Thoracic aorta (tissue), 2 donors: ENCODE data around the gene AOC3. TPM values are rescaled to one million over a fixed set of nuclear protein-coding genes. Genes with fewer than 3 reads are reported as not detected.
"Not testable (repeated sequence)": the region's sequence is repeated elsewhere in the genome, so short reads cannot be mapped to it uniquely, and the experiment has no call there.

Source experiments
- ATAC-seq: fragments of 150-250 bp; one replicate; pipeline ENCODE4 v1.8.0; 2017; ENCODE audit warnings: low read depth; ENCODE audit not compliant: insufficient number of reproducible peaks, low FRiP score
- DNase-seq: peaks from one replicate; pipeline ENCODE4 v3.0.0-alpha.2; 2020; ENCODE audit warnings: low spot score
- H3K27ac ChIP-seq, 2 donors: fragments of 200-600 bp; sonication (generic); 1 replicate in 1 of 2; 2 replicates in 1 of 2; pipeline ENCODE4 v1.5.1; 2016; ENCODE audit warnings: mild to moderate bottlenecking in 2 of 2, moderate library complexity in 2 of 2
- H3K27me3 ChIP-seq: fragments of 200-600 bp; sonication (generic); replicated peaks from 2 replicates; pipeline ENCODE4 v1.6.0; 2016; ENCODE audit warnings: mild to moderate bottlenecking; ENCODE audit not compliant: insufficient read depth
- H3K36me3 ChIP-seq: fragments of 200-600 bp; sonication (generic); one replicate; pipeline ENCODE4 v1.5.1; 2016
- H3K4me1 ChIP-seq, 2 donors: fragments of 200-600 bp; sonication (generic); 1 replicate in 1 of 2; 2 replicates in 1 of 2; pipeline versions ENCODE4 v1.5.1 to v1.6.0; 2016; ENCODE audit warnings: low read depth in 2 of 2, mild to moderate bottlenecking in 1 of 2; ENCODE audit not compliant: control insufficient read depth in 1 of 2
- H3K4me3 ChIP-seq: fragments of 200-600 bp; sonication (generic); 2 replicates; pipeline ENCODE4 v1.5.1; 2016; ENCODE audit warnings: mild to moderate bottlenecking
- H3K9me3 ChIP-seq: fragments of 200-600 bp; sonication (generic); 2 replicates; pipeline ENCODE4 v1.5.1; 2016
- CTCF ChIP-seq: fragments of 200-600 bp; sonication (generic); IDR thresholded peaks from one replicate; pipeline ENCODE4 v1.5.1; 2019; ENCODE audit warnings: antibody characterized with exemption
- total RNA-seq, 2 donors: library from RNA; depleted of rRNA; stranded (reverse); fragments of >200 nt; gene quantifications; one replicate each; pipeline versions ENCODE4 v1.1.0 to v1.2.3, GENCODE V29; 2016

The AOC3 gene
- total RNA-seq, 2 donors from 2014 or later: 117 to 146 TPM

- Histone ChIP-seq H3K4me3 (no peak overlapping the region), H3K27ac (no peak overlapping the region), H3K9me3 (no peaks in the 10 kb centered on the region), H3K27me3 (no peaks in the 10 kb centered on the region), H3K4me1 (no peaks in the 10 kb centered on the region), H3K36me3 (peaks cover 5% of the 10 kb centered on the region)
- no peak for DNase-seq
- no peak for TF ChIP-seq CTCF
- ATAC-seq: no peak
These were observed 27.3 kb downstream of the AOC3 start for GRCh38 chr17:42878123-42878880.

GRCh38 chr17:42878924-42879595 lies 28.1 kb downstream of the AOC3 start:
- no peak overlapping the region for H3K27ac ChIP-seq
- no peak overlapping the region for H3K4me3 ChIP-seq
- no peaks in the 10 kb centered on the region for H3K4me1 ChIP-seq
- no peak for DNase-seq
- no peak for TF ChIP-seq CTCF
- ATAC-seq: no peak
- H3K36me3 ChIP-seq: peaks cover 2% of the 10 kb centered on the region
- H3K9me3 ChIP-seq: no peaks in the 10 kb centered on the region
- no peaks in the 10 kb centered on the region for H3K27me3 ChIP-seq

- H3K27ac ChIP-seq: no peak overlapping the region
- ATAC-seq (no peak), DNase-seq (no peak)
- H3K4me3 ChIP-seq: no peak overlapping the region
- TF ChIP-seq CTCF: no peak
- H3K36me3 ChIP-seq: no peaks in the 10 kb centered on the region
- no peaks in the 10 kb centered on the region for H3K27me3 ChIP-seq
- H3K4me1 ChIP-seq: no peaks in the 10 kb centered on the region
- no peaks in the 10 kb centered on the region for H3K9me3 ChIP-seq
These were observed 28.6 kb downstream of the AOC3 start for GRCh38 chr17:42879596-42879985.

GRCh38 chr17:42880776-42881310 lies 29.8 kb downstream of the AOC3 start:
- Histone ChIP-seq H3K27me3 (no peaks in the 10 kb centered on the region), H3K9me3 (no peaks in the 10 kb centered on the region), H3K27ac (no peak overlapping the region), H3K4me3 (no peak overlapping the region), H3K4me1 (no peaks in the 10 kb centered on the region), H3K36me3 (no peaks in the 10 kb centered on the region)
- TF ChIP-seq CTCF: no peak
- DNase-seq: no peak
- no peak for ATAC-seq

- not testable (repeated sequence) for H3K27me3 ChIP-seq, H3K36me3 ChIP-seq, H3K27ac ChIP-seq, H3K4me1 ChIP-seq, ATAC-seq, H3K4me3 ChIP-seq, H3K9me3 ChIP-seq, DNase-seq
These were observed 30.7 kb downstream of the AOC3 start for GRCh38 chr17:42881706-42882105.
